CD14-positive monocyte (primary cell): ENCODE data around the gene CYP3A5. TPM values are rescaled to one million over a fixed set of nuclear protein-coding genes. Genes with fewer than 3 reads are reported as not detected.

Experiments used
- DNase-seq, 3 donors: peaks; one replicate each; pipeline ENCODE4 v3.0.0-alpha.2; 2011 to 2022
- H2AFZ ChIP-seq: 2 replicates; pipeline ENCODE4 v1.6.0; 2012; ENCODE audit warnings: mild to moderate bottlenecking, low read depth, low read length, inconsistent platforms; ENCODE audit not compliant: insufficient read depth, poor library complexity, severe bottlenecking
- H3K27ac ChIP-seq, 2 donors: 1 replicate in 1 of 2; 2 replicates in 1 of 2; pipeline ENCODE4 v1.5.1; 2012 to 2013; ENCODE audit warnings: low read length in 2 of 2, control low read depth in 1 of 2, inconsistent platforms in 1 of 2, low read depth in 1 of 2, mild to moderate bottlenecking in 1 of 2
- H3K27me3 ChIP-seq, 2 donors: one replicate each; pipeline versions ENCODE4 v1.6.0 to v1.6.1; 2011 to 2013; ENCODE audit warnings: low read length in 2 of 2; ENCODE audit not compliant: control insufficient read depth in 2 of 2, insufficient read depth in 2 of 2
- H3K36me3 ChIP-seq, 2 donors: replicated peaks in 1 of 2; 1 replicate in 1 of 2; 2 replicates in 1 of 2; pipeline versions ENCODE4 v1.5.1 to v1.6.1; 2012 to 2013; ENCODE audit warnings: low read length in 2 of 2, control low read depth in 1 of 2, inconsistent platforms in 1 of 2, mild to moderate bottlenecking in 1 of 2; ENCODE audit not compliant: insufficient read depth in 2 of 2, control insufficient read depth in 1 of 2
- H3K4me1 ChIP-seq, 2 donors: 1 replicate in 1 of 2; 2 replicates in 1 of 2; pipeline versions ENCODE4 v1.5.1 to v1.6.1; 2012 to 2013; ENCODE audit warnings: low read length in 2 of 2, control low read depth in 1 of 2, inconsistent platforms in 1 of 2, mild to moderate bottlenecking in 1 of 2, moderate library complexity in 1 of 2; ENCODE audit not compliant: insufficient read depth in 2 of 2, control insufficient read depth in 1 of 2
- H3K4me2 ChIP-seq: replicated peaks from 2 replicates; pipeline ENCODE3; 2012; ENCODE audit warnings: low read length, moderate library complexity, mild to moderate bottlenecking; ENCODE audit not compliant: poor library complexity, severe bottlenecking; ENCODE audit errors: extremely low read depth
- H3K4me3 ChIP-seq, 3 experiments: fragments of 200-600 bp in 1 of 3; sonication (generic) in 1 of 3; replicated peaks in 1 of 3; 1 replicate in 2 of 3; 2 replicates in 1 of 3; pipeline ENCODE4 v1.5.1; 2011 to 2013; ENCODE audit warnings: low read length in 3 of 3, mild to moderate bottlenecking in 3 of 3, control low read depth in 2 of 3, low read depth in 2 of 3, inconsistent platforms in 1 of 3, moderate library complexity in 1 of 3
- H3K79me2 ChIP-seq: 2 replicates; pipeline ENCODE4 v1.6.0; 2012; ENCODE audit warnings: mild to moderate bottlenecking, control low read depth, inconsistent platforms, low read length, moderate library complexity; ENCODE audit not compliant: insufficient read depth
- H3K9ac ChIP-seq: 2 replicates; pipeline ENCODE4 v1.6.0; 2017; ENCODE audit warnings: low read length, mild to moderate bottlenecking; ENCODE audit not compliant: insufficient read depth, poor library complexity, severe bottlenecking
- H3K9me3 ChIP-seq, 2 donors: replicated peaks in 1 of 2; 1 replicate in 1 of 2; 2 replicates in 1 of 2; pipeline versions ENCODE4 v1.5.1 to v1.6.1; 2012 to 2013; ENCODE audit warnings: low read length in 2 of 2, control low read depth in 1 of 2; ENCODE audit not compliant: control insufficient read depth in 1 of 2, insufficient read depth in 1 of 2
- H4K20me1 ChIP-seq: 2 replicates; pipeline ENCODE4 v1.6.0; 2012; ENCODE audit warnings: mild to moderate bottlenecking, low read length, control low read depth, moderate library complexity; ENCODE audit not compliant: insufficient read depth
- H3K27ac Mint-ChIP-seq, 7 donors: one replicate each; pipeline ENCODE4 v1.8.0; 2020; ENCODE audit warnings: mild to moderate bottlenecking in 7 of 7, mixed read lengths in 7 of 7, moderate library complexity in 6 of 7, inconsistent platforms in 2 of 7
- H3K27me3 Mint-ChIP-seq, 3 donors: one replicate each; pipeline ENCODE4 v1.8.0; 2021 to 2022; ENCODE audit warnings: low read depth in 3 of 3, mild to moderate bottlenecking in 3 of 3, mixed read lengths in 3 of 3, moderate library complexity in 3 of 3, inconsistent platforms in 1 of 3
- H3K36me3 Mint-ChIP-seq, 2 donors: one replicate each; pipeline ENCODE4 v1.8.0; 2020; ENCODE audit warnings: mixed read lengths in 2 of 2, inconsistent platforms in 1 of 2, mild to moderate bottlenecking in 1 of 2
- H3K4me1 Mint-ChIP-seq: one replicate; pipeline ENCODE4 v1.8.0; 2020; ENCODE audit warnings: mild to moderate bottlenecking, mixed read lengths
- H3K4me3 Mint-ChIP-seq, 2 donors: one replicate each; pipeline ENCODE4 v1.8.0; 2020; ENCODE audit warnings: mild to moderate bottlenecking in 2 of 2, mixed read lengths in 2 of 2, moderate library complexity in 1 of 2
- H3K9me3 Mint-ChIP-seq, 7 donors: one replicate each; pipeline ENCODE4 v1.8.0; 2020 to 2022; ENCODE audit warnings: mixed read lengths in 7 of 7, mild to moderate bottlenecking in 6 of 7, moderate library complexity in 6 of 7, inconsistent platforms in 2 of 7
- WGBS: methylation state at CpG from one replicate; pipeline ENCODE4 v1.1.5; 2013; ENCODE audit warnings: missing lambda C conversion rate; ENCODE audit not compliant: insufficient coverage; 5-methylcytosine and 5-hydroxymethylcytosine counted together
- intact Hi-C, 2 donors: fragments of 100-400 bp; cut with micrococcal nuclease; formaldehyde crosslinking; loops; one replicate each; pipeline versions ENCODE4 v1.15.0 to v1.15.1; 2023
- polyA plus RNA-seq, 3 donors: library from polyadenylated mRNA; depleted of rRNA in 1 of 3; unstranded in 2 of 3; stranded (reverse) in 1 of 3; fragments of 300-500 nt in 2 of 3; fragments of >200 nt in 1 of 3; fragmentation: Illumina TruSeq in 2 of 3; gene quantifications; 1 replicate in 2 of 3; 2 replicates in 1 of 3; pipeline ENCODE4 v1.2.3, GENCODE V29; 2012 to 2021
- TF ChIP-seq, protein P1 (sequence below): fragments of 200-600 bp; IDR thresholded peaks from one replicate; pipeline ENCODE4 v1.8.0; 2022; ENCODE audit warnings: antibody characterized with exemption, mild to moderate bottlenecking

CYP3A5 gene
- polyA plus RNA-seq, 3 donors, result 0.05 TPM; not detected in 2

GRCh38 chr7:99626661-99627060 lies 53.1 kb downstream of the CYP3A5 start:
- H3K9me3 Mint-ChIP-seq, result no peaks in the 10 kb centered on the region
- TF ChIP-seq, protein P1, sequence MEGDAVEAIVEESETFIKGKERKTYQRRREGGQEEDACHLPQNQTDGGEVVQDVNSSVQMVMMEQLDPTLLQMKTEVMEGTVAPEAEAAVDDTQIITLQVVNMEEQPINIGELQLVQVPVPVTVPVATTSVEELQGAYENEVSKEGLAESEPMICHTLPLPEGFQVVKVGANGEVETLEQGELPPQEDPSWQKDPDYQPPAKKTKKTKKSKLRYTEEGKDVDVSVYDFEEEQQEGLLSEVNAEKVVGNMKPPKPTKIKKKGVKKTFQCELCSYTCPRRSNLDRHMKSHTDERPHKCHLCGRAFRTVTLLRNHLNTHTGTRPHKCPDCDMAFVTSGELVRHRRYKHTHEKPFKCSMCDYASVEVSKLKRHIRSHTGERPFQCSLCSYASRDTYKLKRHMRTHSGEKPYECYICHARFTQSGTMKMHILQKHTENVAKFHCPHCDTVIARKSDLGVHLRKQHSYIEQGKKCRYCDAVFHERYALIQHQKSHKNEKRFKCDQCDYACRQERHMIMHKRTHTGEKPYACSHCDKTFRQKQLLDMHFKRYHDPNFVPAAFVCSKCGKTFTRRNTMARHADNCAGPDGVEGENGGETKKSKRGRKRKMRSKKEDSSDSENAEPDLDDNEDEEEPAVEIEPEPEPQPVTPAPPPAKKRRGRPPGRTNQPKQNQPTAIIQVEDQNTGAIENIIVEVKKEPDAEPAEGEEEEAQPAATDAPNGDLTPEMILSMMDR, result no peak
- H3K9ac ChIP-seq, result no peak overlapping the region
- H3K27ac ChIP-seq, result no peak overlapping the region
- H3K4me1 Mint-ChIP-seq, result peaks cover 24% of the 10 kb centered on the region
- no peaks in the 10 kb centered on the region for H3K27me3 ChIP-seq
- intact Hi-C loops, result no loop called here
- WGBS, result no CpG with 5 or more reads among the region's 1 CpG
- no peak overlapping the region for H3K4me2 ChIP-seq
- no peak for DNase-seq
- H2AFZ ChIP-seq, result no peak overlapping the region
- H3K27ac Mint-ChIP-seq, result no peak overlapping the region
- H3K36me3 ChIP-seq, result peaks cover 87 to 96% of the 10 kb centered on the region in 2 donors
- peaks cover 87% of the 10 kb centered on the region in 2 donors for H3K36me3 Mint-ChIP-seq
- no peak overlapping the region for H3K4me3 Mint-ChIP-seq
- H3K27me3 Mint-ChIP-seq, result peaks cover 0 to 7% (median 0%) of the 10 kb centered on the region in 3 donors
- peaks cover 14 to 15% of the 10 kb centered on the region in 2 donors for H3K4me1 ChIP-seq
- H4K20me1 ChIP-seq, result peaks cover 16% of the 10 kb centered on the region
- H3K9me3 ChIP-seq, result no peaks in the 10 kb centered on the region
- no peaks in the 10 kb centered on the region for H3K79me2 ChIP-seq
- H3K4me3 ChIP-seq, result no peak overlapping the region

- TF ChIP-seq, protein P1, result no peak
- intact Hi-C loops, result no loop called here
- Mint-ChIP-seq H3K36me3 (peaks cover 94% of the 10 kb centered on the region in 2 donors), H3K4me3 (no peak overlapping the region), H3K4me1 (peaks cover 18% of the 10 kb centered on the region), H3K27ac (peak overlapping the region in 3 of 7 donors; percentile 35 to 66 (median 37)), H3K27me3 (peaks cover 0 to 7% (median 2%) of the 10 kb centered on the region in 3 donors), H3K9me3 (no peaks in the 10 kb centered on the region)
- no peak overlapping the region for H3K9ac ChIP-seq
- H3K27me3 ChIP-seq, result no peaks in the 10 kb centered on the region
- peaks cover 94 to 100% of the 10 kb centered on the region in 2 donors for H3K36me3 ChIP-seq
- no peak for DNase-seq
- H3K4me2 ChIP-seq, result no peak overlapping the region
- H2AFZ ChIP-seq, result no peak overlapping the region
- H3K27ac ChIP-seq, result no peak overlapping the region
- peaks cover 5% of the 10 kb centered on the region for H3K79me2 ChIP-seq
- H3K4me3 ChIP-seq, result no peak overlapping the region
- H3K9me3 ChIP-seq, result no peaks in the 10 kb centered on the region
- WGBS, result 98% methylated on average over 4 of the region's 4 CpGs
- peaks cover 19% of the 10 kb centered on the region for H4K20me1 ChIP-seq
- H3K4me1 ChIP-seq, result peaks cover 7 to 8% of the 10 kb centered on the region in 2 donors
Measured at GRCh38 chr7:99625961-99626360, 53.8 kb downstream of the CYP3A5 start.
